Chondrocyte (in vitro differentiated cells): ENCODE data around the gene ATP6V0D1. TPM values are rescaled to one million over a fixed set of nuclear protein-coding genes. Genes with fewer than 3 reads are reported as not detected.

Experiments used
- DNase-seq: peaks from one replicate; pipeline ENCODE4 v3.0.0; 2021; ENCODE audit warnings: mixed read lengths, low spot score
- H3K27ac Mint-ChIP-seq: one replicate; pipeline ENCODE4 v1.8.0; 2021; ENCODE audit warnings: mild to moderate bottlenecking, moderate library complexity, mixed read lengths; ENCODE audit not compliant: unreplicated experiment
- H3K27me3 Mint-ChIP-seq: 2 replicates; pipeline ENCODE4 v1.8.0; 2021; ENCODE audit warnings: low read depth, mixed read lengths
- H3K36me3 Mint-ChIP-seq: 2 replicates; pipeline ENCODE4 v1.8.0; 2021; ENCODE audit warnings: low read depth, mixed read lengths
- H3K4me1 Mint-ChIP-seq: 2 replicates; pipeline ENCODE4 v1.8.0; 2021; ENCODE audit warnings: low read depth, mild to moderate bottlenecking, mixed read lengths
- H3K4me3 Mint-ChIP-seq: one replicate; pipeline ENCODE4 v1.8.0; 2021; ENCODE audit warnings: mild to moderate bottlenecking, moderate library complexity, mixed read lengths; ENCODE audit not compliant: unreplicated experiment
- H3K9me3 Mint-ChIP-seq: 2 replicates; pipeline ENCODE4 v1.8.0; 2021; ENCODE audit warnings: low read depth, mixed read lengths
- total RNA-seq: library from RNA; stranded (reverse); gene quantifications from 3 replicates; pipeline ENCODE4 v1.2.1, GENCODE V29; 2021
- TF ChIP-seq, protein P1 (sequence below): fragments of 200-600 bp; sonication (generic); IDR thresholded peaks from 2 replicates; pipeline ENCODE4 v1.5.0; 2021; ENCODE audit warnings: antibody characterized with exemption, mild to moderate bottlenecking, moderate library complexity

Gene ATP6V0D1
- total RNA-seq, 1 donor from 2014 or later, result 85.5 TPM

DNA sequence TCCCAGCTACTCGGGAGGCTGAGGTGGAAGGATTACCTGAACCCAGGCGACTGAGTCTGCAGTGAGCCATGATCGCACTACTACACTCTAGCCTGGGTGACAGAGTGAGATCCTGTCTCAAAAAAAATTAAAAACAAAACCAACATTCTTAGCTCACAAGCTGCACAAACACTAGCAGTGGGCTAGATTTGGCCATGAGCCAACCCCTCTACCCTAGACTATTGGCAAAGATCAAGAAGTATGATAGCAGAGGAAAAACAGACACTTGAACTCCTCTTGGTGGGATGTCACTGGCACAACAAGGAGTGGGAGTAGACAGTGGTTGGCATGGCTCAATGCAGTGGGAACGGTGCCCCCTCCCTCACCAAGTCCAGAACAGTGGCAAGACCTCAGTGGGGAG, 28.1 kb upstream of the ATP6V0D1 start:
- Mint-ChIP-seq H3K27ac (no peak overlapping the region), H3K9me3 (no peaks in the 10 kb centered on the region), H3K36me3 (no peaks in the 10 kb centered on the region), H3K27me3 (no peaks in the 10 kb centered on the region), H3K4me3 (no peak overlapping the region), H3K4me1 (no peaks in the 10 kb centered on the region)
- TF ChIP-seq, protein P1, sequence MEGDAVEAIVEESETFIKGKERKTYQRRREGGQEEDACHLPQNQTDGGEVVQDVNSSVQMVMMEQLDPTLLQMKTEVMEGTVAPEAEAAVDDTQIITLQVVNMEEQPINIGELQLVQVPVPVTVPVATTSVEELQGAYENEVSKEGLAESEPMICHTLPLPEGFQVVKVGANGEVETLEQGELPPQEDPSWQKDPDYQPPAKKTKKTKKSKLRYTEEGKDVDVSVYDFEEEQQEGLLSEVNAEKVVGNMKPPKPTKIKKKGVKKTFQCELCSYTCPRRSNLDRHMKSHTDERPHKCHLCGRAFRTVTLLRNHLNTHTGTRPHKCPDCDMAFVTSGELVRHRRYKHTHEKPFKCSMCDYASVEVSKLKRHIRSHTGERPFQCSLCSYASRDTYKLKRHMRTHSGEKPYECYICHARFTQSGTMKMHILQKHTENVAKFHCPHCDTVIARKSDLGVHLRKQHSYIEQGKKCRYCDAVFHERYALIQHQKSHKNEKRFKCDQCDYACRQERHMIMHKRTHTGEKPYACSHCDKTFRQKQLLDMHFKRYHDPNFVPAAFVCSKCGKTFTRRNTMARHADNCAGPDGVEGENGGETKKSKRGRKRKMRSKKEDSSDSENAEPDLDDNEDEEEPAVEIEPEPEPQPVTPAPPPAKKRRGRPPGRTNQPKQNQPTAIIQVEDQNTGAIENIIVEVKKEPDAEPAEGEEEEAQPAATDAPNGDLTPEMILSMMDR, result no peak
- DNase-seq, result no peak

DNA sequence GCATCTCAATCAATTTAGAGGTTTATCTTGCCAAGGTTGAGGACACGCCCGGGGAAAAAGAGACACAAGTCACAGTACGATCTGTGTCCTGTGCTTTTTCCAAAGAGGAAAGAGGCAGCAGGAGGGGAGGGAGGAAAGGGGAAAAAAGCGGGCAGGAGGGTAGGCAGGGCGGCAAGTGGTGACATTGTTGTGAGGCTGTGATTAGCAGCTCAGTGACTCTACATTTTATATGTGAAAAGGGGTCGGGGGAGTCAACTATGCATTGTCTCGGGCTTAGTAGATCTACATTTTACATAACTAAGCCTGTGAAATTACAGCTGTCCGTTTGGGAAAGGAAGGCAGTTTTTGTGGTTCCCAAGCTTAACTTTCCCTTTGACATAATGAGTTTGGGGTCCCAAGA, 25.5 kb upstream of the ATP6V0D1 start:
- TF ChIP-seq, protein P1, result no peak
- Mint-ChIP-seq H3K4me3 (no peak overlapping the region), H3K27ac (no peak overlapping the region), H3K9me3 (no peaks in the 10 kb centered on the region), H3K36me3 (no peaks in the 10 kb centered on the region), H3K4me1 (no peaks in the 10 kb centered on the region), H3K27me3 (no peaks in the 10 kb centered on the region)
- no peak for DNase-seq

DNA sequence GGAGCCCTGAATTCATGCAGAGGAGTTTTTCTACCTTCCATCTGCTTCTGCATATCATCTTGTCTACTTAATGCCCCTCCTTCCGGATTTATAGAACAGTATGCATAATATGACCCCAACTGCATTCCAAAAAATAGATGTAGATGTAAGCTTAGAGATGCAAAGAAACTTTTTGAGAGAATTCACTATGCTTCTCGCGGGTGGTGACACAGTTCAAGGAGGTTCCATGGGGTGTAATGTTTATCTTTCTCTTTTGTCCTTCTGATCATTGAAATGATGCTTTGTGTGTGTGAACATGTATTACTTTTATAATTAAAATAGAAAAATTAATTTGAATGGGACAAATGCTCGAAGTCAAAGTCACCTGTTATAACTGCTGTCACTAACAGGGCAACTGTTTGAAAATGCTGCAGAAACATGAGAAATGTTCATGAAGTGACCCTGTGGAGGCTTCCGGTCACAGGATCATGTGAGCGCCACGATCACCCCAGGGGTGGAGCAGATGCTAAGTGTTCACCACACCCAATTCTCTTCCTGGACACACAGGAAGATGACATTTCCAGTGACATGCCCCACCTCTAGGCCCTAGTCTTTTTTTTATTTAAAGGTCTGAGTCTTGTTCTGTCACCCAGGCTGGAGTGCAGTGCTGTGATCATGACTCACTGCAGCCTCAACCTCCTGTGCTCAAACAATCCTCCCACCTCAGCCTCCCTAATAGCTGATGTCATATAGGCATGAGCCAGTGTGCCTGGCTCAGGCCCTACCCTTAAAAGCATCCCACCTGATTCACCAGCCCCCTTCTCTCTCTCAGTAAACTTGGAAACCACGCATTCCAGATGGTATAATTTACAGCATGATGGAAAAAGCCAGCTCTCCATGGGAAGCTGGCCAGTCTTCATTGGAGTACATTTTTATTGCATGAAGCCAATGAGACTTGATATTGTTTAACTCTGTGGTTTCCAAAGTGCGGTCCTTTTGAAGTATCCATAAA, 23.4 kb upstream of the ATP6V0D1 start:
- Mint-ChIP-seq H3K4me3 (no peak overlapping the region), H3K27ac (no peak overlapping the region), H3K9me3 (no peaks in the 10 kb centered on the region), H3K4me1 (no peaks in the 10 kb centered on the region), H3K36me3 (no peaks in the 10 kb centered on the region), H3K27me3 (no peaks in the 10 kb centered on the region)
- DNase-seq, result no peak
- TF ChIP-seq, protein P1, result no peak

- Mint-ChIP-seq H3K4me1 (no peaks in the 10 kb centered on the region), H3K4me3 (no peak overlapping the region), H3K9me3 (no peaks in the 10 kb centered on the region), H3K27me3 (no peaks in the 10 kb centered on the region), H3K27ac (no peak overlapping the region), H3K36me3 (no peaks in the 10 kb centered on the region)
- TF ChIP-seq, protein P1, result no peak
- DNase-seq, result no peak
Observed at GRCh38 chr16:67499106-67499505, 18.1 kb upstream of the ATP6V0D1 start.

GRCh38 chr16:67490335-67491096, 9.6 kb upstream of the ATP6V0D1 start:
- Mint-ChIP-seq H3K9me3 (no peaks in the 10 kb centered on the region), H3K4me1 (no peaks in the 10 kb centered on the region), H3K4me3 (no peak overlapping the region), H3K27ac (no peak overlapping the region), H3K36me3 (no peaks in the 10 kb centered on the region), H3K27me3 (no peaks in the 10 kb centered on the region)
- DNase-seq, result no peak
- TF ChIP-seq, protein P1, result no peak
